IMR-90 (cell line): ENCODE data around the gene GIT2. TPM values are rescaled to one million over a fixed set of nuclear protein-coding genes. Genes with fewer than 3 reads are reported as not detected.

ENCODE experiments used
- ATAC-seq: fragments of 200-7000 bp; cut with Tn5 transposase; 2 replicates; pipeline ENCODE4 v1.9.1; 2020; ENCODE audit warnings: low read depth, mild to moderate bottlenecking, moderate library complexity
- BruUV-seq: library from RNA; stranded (reverse); fragments of 400-500 nt; replicated peaks from 2 replicates; lab custom pipeline; 2021; lab: Mats Ljungman, UMichigan
- CTCF ChIA-PET: fragments of 300-600 bp; formaldehyde crosslinking; extraction: SDS; loops from one replicate; lab custom pipeline; 2021; ENCODE audit warnings: antibody characterized with exemption; lab: Yijun Ruan, JAX
- POLR2A ChIA-PET: fragments of 300-600 bp; sonication (Branson Sonifier 250); formaldehyde crosslinking; loops from one replicate; lab custom pipeline; 2022; ENCODE audit warnings: antibody characterized with exemption; ENCODE audit not compliant: unreplicated experiment; lab: Charles Lee
- DNase-seq: peaks from one replicate; pipeline ENCODE4 v3.0.0; 2013
- H2AFZ ChIP-seq: replicated peaks from 2 replicates; pipeline ENCODE3; 2013; ENCODE audit warnings: low read length, mild to moderate bottlenecking; ENCODE audit not compliant: poor library complexity
- H2AK5ac ChIP-seq: 2 replicates; pipeline ENCODE4 v1.6.1; 2013; ENCODE audit warnings: low read depth, low read length, inconsistent platforms
- H2AK9ac ChIP-seq: replicated peaks from 2 replicates; pipeline ENCODE3; 2013; ENCODE audit warnings: mild to moderate bottlenecking, low read depth, low read length, moderate library complexity; ENCODE audit not compliant: poor library complexity
- H2BK120ac ChIP-seq: 2 replicates; pipeline ENCODE4 v1.6.1; 2013; ENCODE audit warnings: low read depth, low read length, inconsistent platforms
- H2BK15ac ChIP-seq: 3 replicates; pipeline ENCODE4 v1.6.1; 2013; ENCODE audit warnings: low read depth, low read length, inconsistent platforms
- H2BK20ac ChIP-seq: 2 replicates; pipeline ENCODE4 v1.6.1; 2013; ENCODE audit warnings: low read depth, mild to moderate bottlenecking, inconsistent platforms, low read length, moderate library complexity
- H2BK5ac ChIP-seq: 2 replicates; pipeline ENCODE4 v1.6.1; 2013; ENCODE audit warnings: mild to moderate bottlenecking, low read depth, low read length, inconsistent platforms; ENCODE audit not compliant: poor library complexity, severe bottlenecking
- H3K14ac ChIP-seq: replicated peaks from 2 replicates; pipeline ENCODE4 v1.6.1; 2013; ENCODE audit warnings: low read depth, low read length, inconsistent platforms
- H3K18ac ChIP-seq: 2 replicates; pipeline ENCODE4 v1.6.1; 2013; ENCODE audit warnings: low read depth, low read length, control low read depth
- H3K23ac ChIP-seq: 2 replicates; pipeline ENCODE4 v1.6.1; 2013; ENCODE audit warnings: low read depth, low read length, inconsistent platforms
- H3K27ac ChIP-seq: 2 replicates; pipeline ENCODE4 v1.5.1; 2013; ENCODE audit warnings: mild to moderate bottlenecking, control low read depth, low read length; ENCODE audit not compliant: insufficient read depth
- H3K27me3 ChIP-seq: 2 replicates; pipeline ENCODE4 v1.6.1; 2013; ENCODE audit warnings: low read length; ENCODE audit not compliant: control insufficient read depth, insufficient read depth
- H3K36me3 ChIP-seq: 2 replicates; pipeline ENCODE4 v1.6.1; 2013; ENCODE audit warnings: low read length, mixed read lengths; ENCODE audit not compliant: control insufficient read depth, insufficient read depth
- H3K4ac ChIP-seq: 2 replicates; pipeline ENCODE4 v1.6.1; 2013; ENCODE audit warnings: low read depth, low read length, inconsistent platforms
- H3K4me1 ChIP-seq: 2 replicates; pipeline ENCODE4 v1.6.1; 2013; ENCODE audit warnings: low read length, mixed read lengths; ENCODE audit not compliant: control insufficient read depth, insufficient read depth
- H3K4me2 ChIP-seq: 2 replicates; pipeline ENCODE4 v1.6.1; 2013; ENCODE audit warnings: low read depth, mild to moderate bottlenecking, control low read depth, low read length, moderate library complexity
- H3K4me3 ChIP-seq: 2 replicates; pipeline ENCODE4 v1.5.1; 2013; ENCODE audit warnings: low read depth, mild to moderate bottlenecking, control low read depth, low read length, moderate library complexity; ENCODE audit not compliant: insufficient read depth
- H3K56ac ChIP-seq: 2 replicates; pipeline ENCODE4 v1.6.1; 2013; ENCODE audit warnings: low read length, inconsistent platforms; ENCODE audit not compliant: insufficient read depth; ENCODE audit errors: extremely low read depth
- H3K79me1 ChIP-seq, 2 experiments: 2 replicates each; pipeline ENCODE4 v1.6.1; 2013; ENCODE audit warnings: low read length in 2 of 2, inconsistent platforms in 1 of 2, low read depth in 1 of 2
- H3K9ac ChIP-seq: 2 replicates; pipeline ENCODE4 v1.6.1; 2013; ENCODE audit warnings: low read depth, low read length, control low read depth
- H3K9me1 ChIP-seq: 2 replicates; pipeline ENCODE4 v1.6.1; 2013; ENCODE audit warnings: low read length, inconsistent platforms; ENCODE audit not compliant: insufficient read depth
- H3K9me3 ChIP-seq: 2 replicates; pipeline ENCODE4 v1.6.1; 2013; ENCODE audit warnings: low read length; ENCODE audit not compliant: control insufficient read depth, insufficient read depth
- H4K20me1 ChIP-seq: 2 replicates; pipeline ENCODE4 v1.6.1; 2013; ENCODE audit warnings: low read length, inconsistent platforms; ENCODE audit not compliant: insufficient read depth
- H4K5ac ChIP-seq: 2 replicates; pipeline ENCODE4 v1.6.1; 2013; ENCODE audit warnings: mild to moderate bottlenecking, low read depth, low read length, control low read depth
- H4K8ac ChIP-seq, 2 experiments: 2 replicates each; pipeline ENCODE4 v1.6.1; 2013; ENCODE audit warnings: low read depth in 2 of 2, low read length in 2 of 2, control low read depth in 1 of 2, inconsistent platforms in 1 of 2
- H4K91ac ChIP-seq: 2 replicates; pipeline ENCODE4 v1.6.1; 2013; ENCODE audit warnings: low read depth, low read length, inconsistent platforms; ENCODE audit not compliant: insufficient read depth
- CEBPB ChIP-seq: IDR thresholded peaks from 2 replicates; pipeline ENCODE4 v1.6.1; 2012; ENCODE audit warnings: low read depth, low read length, improper control_type of control experiment
- MAZ ChIP-seq: IDR thresholded peaks from 2 replicates; pipeline ENCODE4 v1.6.1; 2012; ENCODE audit warnings: low read depth, mild to moderate bottlenecking, low read length, improper control_type of control experiment, moderate library complexity, borderline replicate concordance
- POLR2A ChIP-seq: IDR thresholded peaks from 2 replicates; pipeline ENCODE4 v1.6.1; 2012; ENCODE audit warnings: mild to moderate bottlenecking, low read depth, low read length
- RCOR1 ChIP-seq: IDR thresholded peaks from 2 replicates; pipeline ENCODE4 v1.6.1; 2012; ENCODE audit warnings: mild to moderate bottlenecking, low read length, improper control_type of control experiment; ENCODE audit not compliant: insufficient replicate concordance
- WGBS, 2 experiments: methylation state at CpG; one replicate each; pipeline versions ENCODE4 v1.1.5 to v1.1.7; 2013; ENCODE audit warnings: missing lambda C conversion rate in 2 of 2; ENCODE audit not compliant: insufficient read length in 1 of 2; ENCODE audit errors: extremely low coverage in 2 of 2; 5-methylcytosine and 5-hydroxymethylcytosine counted together
- dilution Hi-C: fragments of 300-500 bp; cut with HindIII; formaldehyde crosslinking; loops from one replicate; pipeline ENCODE4 v1.14.3; 2018; ENCODE audit warnings: low sequenced_read_pairs; ENCODE audit not compliant: unreplicated experiment
- in situ Hi-C: fragments of 300-500 bp; cut with MboI; formaldehyde crosslinking; loops from 3 replicates; pipeline ENCODE4 v1.14.3; 2019; ENCODE audit warnings: low sequenced_read_pairs, inconsistent platforms, mixed read lengths
- intact Hi-C: fragments of 100-400 bp; cut with micrococcal nuclease; formaldehyde crosslinking; loops from 2 replicates; pipeline ENCODE4 v1.10.0; 2022
- polyA plus RNA-seq, 3 experiments: library from polyadenylated mRNA; depleted of rRNA; stranded (reverse); fragments of >200 nt; gene quantifications; 2 replicates each; pipeline ENCODE4 v1.2.3, GENCODE V29; 2012; ENCODE audit warnings: low replicate concordance in 1 of 3
- total RNA-seq: library from RNA; depleted of rRNA; stranded (reverse); fragments of >200 nt; gene quantifications from 2 replicates; pipeline ENCODE4 v1.2.3, GENCODE V29; 2012

Gene GIT2
- total and polyA plus RNA-seq, 2 of the 4 experiments (the other 2 are of a cell fraction) = 48.0 to 71.9 TPM

DNA sequence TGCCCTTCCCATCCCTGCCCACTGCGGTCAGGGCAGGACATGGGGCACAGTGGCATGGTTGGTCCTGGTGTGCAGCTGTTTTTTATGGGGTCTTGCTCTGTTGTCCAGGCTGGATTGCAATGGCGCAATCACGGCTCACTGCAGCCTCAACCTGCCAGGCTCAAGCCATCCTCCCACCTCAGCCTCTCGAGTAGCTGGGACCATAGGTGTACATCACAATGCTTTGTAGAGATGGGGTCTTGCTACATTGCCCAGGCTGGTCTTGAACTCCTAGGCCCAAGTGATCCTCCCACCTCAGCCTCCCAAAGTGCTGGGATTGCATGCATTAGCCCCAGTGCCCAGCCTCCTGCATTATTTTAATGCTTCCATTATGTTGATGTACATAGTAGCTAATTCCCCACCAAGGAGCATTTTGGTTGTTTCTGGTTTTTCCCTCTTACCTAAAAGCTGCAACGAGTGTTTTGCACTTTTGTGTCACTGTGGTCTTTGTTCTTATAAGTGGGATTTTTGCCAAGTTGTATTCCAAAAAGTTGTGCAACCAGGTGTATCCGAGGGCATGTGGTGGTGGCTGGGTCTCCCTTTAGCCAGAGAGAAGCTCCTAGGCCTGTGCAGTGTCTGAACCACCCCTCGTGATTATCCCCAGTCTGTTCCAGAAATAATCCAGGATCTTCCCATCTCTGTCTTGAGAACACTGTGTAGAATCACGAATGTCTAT lies 85.8 kb downstream of the GIT2 start:
- 71% methylated on average over 1 of the region's 8 CpGs; no CpG with 5 or more reads in 1 of the 2 experiments for WGBS, 2 experiments
- in situ Hi-C loops (no loop called here), intact Hi-C loops (no loop called here), dilution Hi-C loops (no loop called here)
- H3K36me3 ChIP-seq = peaks cover 65% of the 10 kb centered on the region
- no peak overlapping the region for H3K23ac ChIP-seq
- H2AK9ac ChIP-seq = no peak overlapping the region
- H2BK20ac ChIP-seq = no peak overlapping the region
- no peak overlapping the region for H2AK5ac ChIP-seq
- H4K20me1 ChIP-seq = no peaks in the 10 kb centered on the region
- TF ChIP-seq RCOR1 (no peak), MAZ (no peak), CEBPB (no peak), POLR2A (no peak)
- DNase-seq (no peak), ATAC-seq (no peak)
- H3K27me3 ChIP-seq = no peaks in the 10 kb centered on the region
- no peaks in the 10 kb centered on the region for H3K4me1 ChIP-seq
- H3K56ac ChIP-seq = no peak overlapping the region
- no peak overlapping the region for H3K4me2 ChIP-seq
- H3K4ac ChIP-seq = no peak overlapping the region
- no peak overlapping the region for H4K5ac ChIP-seq
- H2BK15ac ChIP-seq = no peak overlapping the region
- no peak overlapping the region for H3K14ac ChIP-seq
- ChIA-PET POLR2A (no interaction called here), CTCF (no interaction called here)
- no peak overlapping the region for H2BK5ac ChIP-seq
- H2BK120ac ChIP-seq = no peak overlapping the region
- H3K9me1 ChIP-seq = 0 out of 2 replicates have a peak, but pooled peaks cover 8% of the 10 kb centered on the region
- BruUV-seq = no TSS peak
- peaks cover 0 to 5% of the 10 kb centered on the region in 2 experiments; a peak in 1 of 4 replicates for H3K79me1 ChIP-seq
- H4K8ac ChIP-seq = no peak overlapping the region
- H3K18ac ChIP-seq = no peak overlapping the region
- no peak overlapping the region for H2AFZ ChIP-seq
- H3K9me3 ChIP-seq = no peaks in the 10 kb centered on the region
- H4K91ac ChIP-seq = no peak overlapping the region
- H3K4me3 ChIP-seq = no peak overlapping the region
- no peak overlapping the region for H3K27ac ChIP-seq
- H3K9ac ChIP-seq = no peak overlapping the region
